Testis (tissue), 3 donors: ENCODE results near the gene MYDGF. TPM values are rescaled to one million over a fixed set of nuclear protein-coding genes. Genes with fewer than 3 reads are reported as not detected.
A peak's percentile ranks its signal among the peaks of the same experiment; 100 is the strongest.

Experiments
- DNase-seq: peaks from one replicate; pipeline ENCODE4 v3.0.0-alpha.2; 2019
- H3K27ac ChIP-seq, 2 donors: fragments of 200-600 bp; sonication (generic); one replicate each; pipeline ENCODE4 v1.5.1; 2019
- H3K27me3 ChIP-seq: fragments of 200-600 bp; sonication (generic); one replicate; pipeline ENCODE4 v1.5.1; 2019
- H3K36me3 ChIP-seq: fragments of 200-600 bp; sonication (generic); one replicate; pipeline ENCODE4 v1.5.1; 2017; ENCODE audit warnings: low read depth; ENCODE audit errors: missing control alignments
- H3K4me1 ChIP-seq: fragments of 200-600 bp; sonication (generic); one replicate; pipeline ENCODE4 v1.5.1; 2019
- H3K4me3 ChIP-seq, 2 donors: fragments of 200-600 bp; sonication (generic); one replicate each; pipeline ENCODE4 v1.5.1; 2017 to 2019
- H3K9me3 ChIP-seq: fragments of 200-600 bp; sonication (generic); one replicate; pipeline ENCODE4 v1.5.1; 2017
- CTCF ChIP-seq, 3 experiments: fragments of 450-650 bp in 2 of 3; fragments of 200-600 bp in 1 of 3; sonication (generic) in 1 of 3; IDR thresholded peaks; one replicate each; pipeline ENCODE4 v1.5.1; 2016 to 2019; ENCODE audit warnings: antibody characterized with exemption in 3 of 3, mild to moderate bottlenecking in 2 of 3, moderate library complexity in 1 of 3
- POLR2A ChIP-seq: fragments of 450-650 bp; IDR thresholded peaks from one replicate; pipeline ENCODE4 v1.6.1; 2017; ENCODE audit warnings: antibody characterized with exemption, mild to moderate bottlenecking, moderate library complexity
- WGBS, 2 donors: methylation state at CpG; one replicate each; pipeline ENCODE4 v1.1.5; 2018; 5-methylcytosine and 5-hydroxymethylcytosine counted together
- intact Hi-C: fragments of 100-400 bp; cut with DNase I; formaldehyde crosslinking; loops from one replicate; pipeline ENCODE4 v1.15.1; 2023; ENCODE audit warnings: low total_unique reads
- polyA plus RNA-seq: library from polyadenylated mRNA; stranded (reverse); fragments of 350-450 nt; fragmentation: Illumina TruSeq; extraction: RNeasy Lipid Tissue Mini Kit (QIAGEN cat#74804); gene quantifications from one replicate; pipeline ENCODE4 v1.2.3, GENCODE V29; 2014; ENCODE audit warnings: low read depth, low replicate concordance; ENCODE audit not compliant: insufficient read depth
- total RNA-seq, 2 donors: library from RNA; depleted of rRNA; stranded (reverse); fragments of >200 nt; gene quantifications; one replicate each; pipeline ENCODE4 v1.2.3, GENCODE V29; 2016

The MYDGF gene
- total and polyA plus RNA-seq, 3 donors from 2014 or later = 51.6 to 87.0 (median 61.4) TPM

GRCh38 chr19:4707322-4707721, 37.2 kb upstream of the MYDGF start:
- intact Hi-C loops = no loop called here
- TF ChIP-seq CTCF (IDR thresholded peaks at IDR 0.05) = no peak
- Histone ChIP-seq H3K36me3 (no peaks in the 10 kb centered on the region), H3K27me3 (no peaks in the 10 kb centered on the region), H3K4me3 (no peak overlapping the region), H3K4me1 (peaks cover 30% of the 10 kb centered on the region), H3K9me3 (no peaks in the 10 kb centered on the region), H3K27ac (no peak overlapping the region)
- 91 to 93% methylated on average over 10 to 12 of the region's 12 CpGs for WGBS, 2 donors
- no peak for DNase-seq

GRCh38 chr19:4705413-4706131, 35.4 kb upstream of the MYDGF start:
- Histone ChIP-seq H3K4me3 (no peak overlapping the region), H3K27me3 (no peaks in the 10 kb centered on the region), H3K27ac (peak overlapping the region in 1 of 2 donors; percentile 59), H3K4me1 (peaks cover 30% of the 10 kb centered on the region), H3K36me3 (no peaks in the 10 kb centered on the region), H3K9me3 (no peaks in the 10 kb centered on the region)
- WGBS, 2 donors = 75 to 76% methylated on average over 16 to 19 of the region's 19 CpGs
- intact Hi-C loops = no loop called here
- TF ChIP-seq POLR2A = no peak
- no peak for TF ChIP-seq CTCF (IDR thresholded peaks at IDR 0.05)
- no peak for DNase-seq

- no peaks in the 10 kb centered on the region for H3K27me3 ChIP-seq
- H3K4me3 ChIP-seq = no peak overlapping the region
- intact Hi-C loops = no loop called here
- H3K4me1 ChIP-seq = peaks cover 30% of the 10 kb centered on the region
- no peaks in the 10 kb centered on the region for H3K9me3 ChIP-seq
- WGBS, 2 donors = 82 to 93% methylated on average over 2 to 6 of the region's 9 CpGs
- H3K36me3 ChIP-seq = no peaks in the 10 kb centered on the region
- no peak for TF ChIP-seq POLR2A
- no peak for TF ChIP-seq CTCF (IDR thresholded peaks at IDR 0.05)
- H3K27ac ChIP-seq = peak overlapping the region in 1 of 2 donors; percentile 39
- DNase-seq = no peak
Observed at GRCh38 chr19:4704317-4704673, 34.2 kb upstream of the MYDGF start.

- no peak for DNase-seq
- 93 to 96% methylated on average over 12 to 28 of the region's 28 CpGs for WGBS, 2 donors
- Histone ChIP-seq H3K4me1 (peaks cover 30% of the 10 kb centered on the region), H3K27ac (no peak overlapping the region), H3K36me3 (no peaks in the 10 kb centered on the region), H3K4me3 (no peak overlapping the region), H3K27me3 (no peaks in the 10 kb centered on the region), H3K9me3 (no peaks in the 10 kb centered on the region)
- TF ChIP-seq CTCF (IDR thresholded peaks at IDR 0.05) = no peak
- TF ChIP-seq POLR2A = no peak
- intact Hi-C loops = no loop called here
Observed at GRCh38 chr19:4703671-4704316, 33.7 kb upstream of the MYDGF start.

GRCh38 chr19:4702764-4703163, 32.6 kb upstream of the MYDGF start:
- WGBS, 2 donors = 94% methylated on average over 10 to 11 of the region's 11 CpGs
- no peak overlapping the region for H3K4me3 ChIP-seq
- H3K4me1 ChIP-seq = peaks cover 26% of the 10 kb centered on the region
- H3K9me3 ChIP-seq = no peaks in the 10 kb centered on the region
- no peaks in the 10 kb centered on the region for H3K27me3 ChIP-seq
- H3K36me3 ChIP-seq = no peaks in the 10 kb centered on the region
- TF ChIP-seq CTCF (IDR thresholded peaks at IDR 0.05) (no peak), POLR2A (no peak)
- H3K27ac ChIP-seq = no peak overlapping the region
- DNase-seq = no peak
- intact Hi-C loops = no loop called here
